Ascending aorta (tissue), 2 donors: ENCODE results near the gene UIMC1. TPM values are rescaled to one million over a fixed set of nuclear protein-coding genes. Genes with fewer than 3 reads are reported as not detected.

Experiments used
- DNase-seq, 2 donors: peaks; one replicate each; pipeline ENCODE4 v3.0.0-alpha.2; 2019; ENCODE audit warnings: low spot score in 2 of 2
- H3K27ac ChIP-seq, 2 donors: fragments of 200-600 bp; sonication (generic); one replicate each; pipeline ENCODE4 v1.5.1; 2016 to 2017; ENCODE audit warnings: mild to moderate bottlenecking in 1 of 2
- H3K27me3 ChIP-seq: fragments of 200-600 bp; sonication (generic); one replicate; pipeline ENCODE4 v1.5.1; 2017
- H3K36me3 ChIP-seq, 2 donors: fragments of 200-600 bp; sonication (generic); one replicate each; pipeline ENCODE4 v1.5.1; 2016
- H3K4me1 ChIP-seq, 2 donors: fragments of 200-600 bp; sonication (generic); one replicate each; pipeline ENCODE4 v1.5.1; 2016 to 2017; ENCODE audit warnings: mild to moderate bottlenecking in 1 of 2
- H3K4me3 ChIP-seq, 2 donors: fragments of 200-600 bp; sonication (generic); one replicate each; pipeline ENCODE4 v1.5.1; 2016 to 2017; ENCODE audit warnings: mild to moderate bottlenecking in 1 of 2
- H3K9me3 ChIP-seq, 2 donors: fragments of 200-600 bp; sonication (generic); one replicate each; pipeline ENCODE4 v1.5.1; 2016
- intact Hi-C: fragments of 100-400 bp; cut with DNase I; formaldehyde crosslinking; loops from one replicate; pipeline ENCODE4 v1.15.1; 2023
- total RNA-seq: library from RNA; depleted of rRNA; stranded (reverse); fragments of >200 nt; gene quantifications from one replicate; pipeline ENCODE4 v1.1.0, GENCODE V29; 2016
- TF ChIP-seq, protein P1 (sequence below), 3 experiments: fragments of 200-600 bp in 2 of 3; fragments of 450-650 bp in 1 of 3; sonication (generic) in 2 of 3; IDR thresholded peaks; one replicate each; pipeline ENCODE4 v1.5.1; 2016 to 2019; ENCODE audit warnings: antibody characterized with exemption in 3 of 3, mild to moderate bottlenecking in 1 of 3, moderate library complexity in 1 of 3

Gene UIMC1
- total RNA-seq, 1 donor from 2014 or later, result 32.5 TPM

DNA sequence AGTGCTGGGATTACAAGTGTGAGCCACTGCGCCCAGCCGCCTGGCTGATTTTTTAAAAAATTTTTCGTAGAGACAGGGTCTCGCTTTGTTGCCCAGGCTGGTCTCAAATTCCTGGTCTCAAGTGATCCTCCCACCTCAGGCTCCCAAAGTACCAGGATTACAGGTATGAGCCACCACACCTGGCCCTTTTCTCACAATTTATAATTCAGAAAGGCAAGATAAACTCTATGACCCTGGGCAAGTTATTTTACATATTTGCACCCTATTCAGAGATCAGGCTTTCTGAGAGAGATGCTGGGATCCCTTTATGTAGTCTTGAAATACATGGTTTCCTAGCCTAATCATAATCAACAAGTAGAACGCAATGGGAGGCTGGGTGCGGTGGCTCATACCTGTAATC is 36.5 kb upstream of the UIMC1 start:
- intact Hi-C loops, result no loop called here
- Histone ChIP-seq H3K36me3 (peaks cover 29 to 33% of the 10 kb centered on the region in 2 donors), H3K4me1 (peaks cover 3% of the 10 kb centered on the region in 2 donors), H3K4me3 (no peak overlapping the region), H3K27me3 (no peaks in the 10 kb centered on the region), H3K9me3 (no peaks in the 10 kb centered on the region), H3K27ac (no peak overlapping the region)
- DNase-seq, result no peak
- TF ChIP-seq, protein P1, sequence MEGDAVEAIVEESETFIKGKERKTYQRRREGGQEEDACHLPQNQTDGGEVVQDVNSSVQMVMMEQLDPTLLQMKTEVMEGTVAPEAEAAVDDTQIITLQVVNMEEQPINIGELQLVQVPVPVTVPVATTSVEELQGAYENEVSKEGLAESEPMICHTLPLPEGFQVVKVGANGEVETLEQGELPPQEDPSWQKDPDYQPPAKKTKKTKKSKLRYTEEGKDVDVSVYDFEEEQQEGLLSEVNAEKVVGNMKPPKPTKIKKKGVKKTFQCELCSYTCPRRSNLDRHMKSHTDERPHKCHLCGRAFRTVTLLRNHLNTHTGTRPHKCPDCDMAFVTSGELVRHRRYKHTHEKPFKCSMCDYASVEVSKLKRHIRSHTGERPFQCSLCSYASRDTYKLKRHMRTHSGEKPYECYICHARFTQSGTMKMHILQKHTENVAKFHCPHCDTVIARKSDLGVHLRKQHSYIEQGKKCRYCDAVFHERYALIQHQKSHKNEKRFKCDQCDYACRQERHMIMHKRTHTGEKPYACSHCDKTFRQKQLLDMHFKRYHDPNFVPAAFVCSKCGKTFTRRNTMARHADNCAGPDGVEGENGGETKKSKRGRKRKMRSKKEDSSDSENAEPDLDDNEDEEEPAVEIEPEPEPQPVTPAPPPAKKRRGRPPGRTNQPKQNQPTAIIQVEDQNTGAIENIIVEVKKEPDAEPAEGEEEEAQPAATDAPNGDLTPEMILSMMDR (IDR thresholded peaks at IDR 0.05), result no peak

DNA sequence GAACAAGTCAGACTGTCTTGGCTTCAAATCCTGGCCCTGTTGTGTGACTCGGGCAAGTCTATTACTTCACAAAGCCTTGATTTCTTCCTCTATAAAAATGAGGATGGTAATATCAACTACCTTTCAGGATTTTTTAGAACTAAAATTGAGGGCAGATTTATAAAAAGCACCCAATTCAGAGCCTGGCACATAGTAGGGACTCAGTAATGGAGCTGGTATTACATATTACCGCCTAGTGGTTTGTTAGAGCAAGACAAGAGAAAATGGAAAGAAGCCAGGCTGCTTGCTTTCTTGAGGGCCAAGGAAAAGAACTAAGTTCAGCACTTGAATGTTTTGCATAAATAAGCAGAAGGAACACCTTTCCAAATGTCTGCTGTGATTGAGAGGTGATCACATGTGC is 35.4 kb upstream of the UIMC1 start:
- intact Hi-C loops, result no loop called here
- Histone ChIP-seq H3K9me3 (no peaks in the 10 kb centered on the region), H3K36me3 (peaks cover 25 to 35% of the 10 kb centered on the region in 2 donors), H3K4me1 (peaks cover 3% of the 10 kb centered on the region in 2 donors), H3K27ac (peak overlapping the region in 1 of 2 donors; percentile 71), H3K27me3 (no peaks in the 10 kb centered on the region), H3K4me3 (no peak overlapping the region)
- DNase-seq, result no peak
- TF ChIP-seq, protein P1 (IDR thresholded peaks at IDR 0.05), result no peak

DNA sequence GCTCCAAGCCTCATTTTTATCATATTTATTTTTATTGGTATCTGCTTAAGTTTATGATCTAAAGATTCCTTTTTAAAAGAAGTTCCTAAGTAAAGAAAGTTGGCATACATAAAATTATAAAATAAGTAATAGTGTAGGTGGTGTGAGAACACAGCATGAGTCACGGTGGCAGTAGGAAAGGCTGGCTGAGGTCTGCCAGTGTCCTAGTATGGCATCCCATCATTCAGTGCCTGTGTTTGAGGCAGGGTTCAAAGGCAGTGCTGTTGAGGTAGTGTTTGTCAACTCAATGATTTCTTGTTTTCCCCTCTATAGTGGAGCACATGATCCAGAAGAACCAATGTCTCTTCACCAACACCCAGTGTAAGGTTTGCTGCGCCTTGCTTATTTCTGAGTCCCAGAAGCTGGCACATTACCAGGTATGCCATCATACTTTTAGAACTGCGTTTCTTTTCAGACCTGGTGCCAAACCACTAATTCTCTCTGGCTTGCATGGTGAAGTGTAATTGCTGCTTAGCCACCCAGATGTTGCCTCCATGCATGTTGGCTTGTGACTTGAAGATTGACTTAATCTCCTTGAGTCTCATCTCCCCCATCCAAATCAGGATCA is 34.3 kb upstream of the UIMC1 start:
- Histone ChIP-seq H3K4me1 (peaks cover 3% of the 10 kb centered on the region in 2 donors), H3K9me3 (no peaks in the 10 kb centered on the region), H3K27me3 (no peaks in the 10 kb centered on the region), H3K4me3 (no peak overlapping the region), H3K36me3 (peaks cover 25 to 35% of the 10 kb centered on the region in 2 donors), H3K27ac (peak overlapping the region in 1 of 2 donors; percentile 71)
- TF ChIP-seq, protein P1 (IDR thresholded peaks at IDR 0.05), result no peak
- intact Hi-C loops, result no loop called here
- DNase-seq, result no peak

DNA sequence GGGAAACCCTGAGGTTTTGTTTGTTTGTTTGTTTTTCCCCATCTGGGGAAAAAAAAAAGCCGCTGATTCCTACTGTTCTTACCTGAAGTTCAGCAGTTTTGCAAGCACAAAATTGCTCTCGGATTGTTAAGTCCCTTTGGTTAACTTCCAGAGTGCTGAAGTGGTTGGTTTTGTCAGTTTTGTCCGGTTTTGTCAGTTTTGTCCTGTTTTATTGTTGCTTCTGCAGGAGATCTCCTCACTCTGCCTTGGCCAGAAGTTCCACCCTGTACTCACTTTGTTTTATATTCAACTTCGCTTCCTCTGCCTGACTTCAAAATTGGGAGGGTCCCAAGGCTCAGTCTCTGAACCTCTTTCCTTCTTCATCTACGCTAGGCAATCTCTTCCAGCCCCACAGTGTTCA is 30.3 kb upstream of the UIMC1 start:
- no peak overlapping the region for H3K4me3 ChIP-seq
- no peaks in the 10 kb centered on the region for H3K9me3 ChIP-seq
- no peaks in the 10 kb centered on the region for H3K27me3 ChIP-seq
- intact Hi-C loops, result no loop called here
- H3K4me1 ChIP-seq, result peaks cover 3% of the 10 kb centered on the region in 2 donors
- TF ChIP-seq, protein P1 (IDR thresholded peaks at IDR 0.05), result no peak
- peaks cover 2 to 17% of the 10 kb centered on the region in 2 donors for H3K36me3 ChIP-seq
- DNase-seq, result no peak
- H3K27ac ChIP-seq, result no peak overlapping the region

DNA sequence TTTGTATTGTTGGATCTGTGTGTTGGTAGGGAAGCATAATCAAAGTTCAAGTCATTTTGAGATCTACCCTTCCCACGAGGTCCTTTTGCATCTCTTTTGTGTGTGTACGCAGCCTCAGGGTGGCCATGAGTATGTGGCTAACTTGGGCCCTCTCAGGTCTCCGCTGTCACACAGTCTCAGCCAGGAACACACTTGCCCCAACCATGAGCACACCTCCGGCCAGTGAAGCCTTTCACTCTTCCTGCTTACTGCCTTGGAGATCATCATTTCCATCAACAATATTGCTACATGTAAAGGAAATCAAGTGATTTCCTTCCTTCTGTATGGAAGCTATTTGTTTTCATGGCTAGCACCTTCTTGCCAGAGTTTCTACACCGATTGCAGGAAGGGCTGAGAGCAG is 29.9 kb upstream of the UIMC1 start:
- Histone ChIP-seq H3K27ac (no peak overlapping the region), H3K4me1 (peaks cover 3% of the 10 kb centered on the region in 2 donors), H3K4me3 (no peak overlapping the region), H3K27me3 (no peaks in the 10 kb centered on the region), H3K36me3 (peaks cover 0 to 13% of the 10 kb centered on the region in 2 donors), H3K9me3 (no peaks in the 10 kb centered on the region)
- TF ChIP-seq, protein P1 (IDR thresholded peaks at IDR 0.05), result no peak
- no peak for DNase-seq
- intact Hi-C loops, result no loop called here
